ENCODE results near the gene RIMS3. TPM values are rescaled to one million over a fixed set of nuclear protein-coding genes. Genes with fewer than 3 reads are reported as not detected.

RIMS3 gene
- total RNA-seq, 1 experiment from 2014 or later, result 19.8 TPM

DNA sequence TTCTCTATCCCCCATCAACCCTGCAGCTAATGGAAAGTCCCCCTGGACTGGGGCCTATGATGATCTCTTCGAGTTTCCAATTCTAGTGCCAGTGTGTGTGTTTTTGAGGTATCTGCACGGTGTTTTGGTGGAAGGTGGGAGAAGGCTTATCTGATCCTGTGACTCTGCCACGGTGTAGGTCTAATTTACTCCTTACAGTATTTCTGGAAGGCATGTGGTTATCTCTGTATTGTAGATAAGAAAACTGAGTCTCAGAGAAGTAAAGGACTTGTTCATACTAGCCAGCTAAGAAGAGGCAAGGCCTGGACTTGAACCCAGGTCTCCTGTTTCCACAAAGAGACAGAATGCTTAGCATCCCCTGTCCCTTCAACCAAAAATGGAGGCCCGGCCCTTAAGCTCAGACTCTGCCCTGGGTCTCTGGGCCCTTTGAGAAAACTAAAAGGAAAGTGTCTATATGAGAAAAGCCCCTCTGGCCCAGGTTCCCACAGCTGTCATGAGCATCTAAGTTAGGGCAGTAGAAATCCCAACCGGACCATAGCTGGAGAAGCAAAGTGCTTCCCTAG is 20.3 kb downstream of the RIMS3 start (continued):
- TF ChIP-seq, protein P1, sequence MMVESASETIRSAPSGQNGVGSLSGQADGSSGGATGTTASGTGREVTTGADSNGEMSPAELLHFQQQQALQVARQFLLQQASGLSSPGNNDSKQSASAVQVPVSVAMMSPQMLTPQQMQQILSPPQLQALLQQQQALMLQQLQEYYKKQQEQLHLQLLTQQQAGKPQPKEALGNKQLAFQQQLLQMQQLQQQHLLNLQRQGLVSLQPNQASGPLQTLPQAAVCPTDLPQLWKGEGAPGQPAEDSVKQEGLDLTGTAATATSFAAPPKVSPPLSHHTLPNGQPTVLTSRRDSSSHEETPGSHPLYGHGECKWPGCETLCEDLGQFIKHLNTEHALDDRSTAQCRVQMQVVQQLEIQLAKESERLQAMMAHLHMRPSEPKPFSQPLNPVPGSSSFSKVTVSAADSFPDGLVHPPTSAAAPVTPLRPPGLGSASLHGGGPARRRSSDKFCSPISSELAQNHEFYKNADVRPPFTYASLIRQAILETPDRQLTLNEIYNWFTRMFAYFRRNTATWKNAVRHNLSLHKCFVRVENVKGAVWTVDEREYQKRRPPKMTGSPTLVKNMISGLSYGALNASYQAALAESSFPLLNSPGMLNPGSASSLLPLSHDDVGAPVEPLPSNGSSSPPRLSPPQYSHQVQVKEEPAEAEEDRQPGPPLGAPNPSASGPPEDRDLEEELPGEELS (CRISPR knock-in tag; IDR thresholded peaks at IDR 0.05), result no peak
- no peak for TF ChIP-seq NR2C2 (CRISPR knock-in tag; IDR thresholded peaks at IDR 0.05)
- TF ChIP-seq JUN (CRISPR knock-in tag; IDR thresholded peaks at IDR 0.05), result no peak
- TF ChIP-seq ZNF121 (CRISPR knock-in tag; IDR thresholded peaks at IDR 0.05), result no peak
- TF ChIP-seq, protein P2, sequence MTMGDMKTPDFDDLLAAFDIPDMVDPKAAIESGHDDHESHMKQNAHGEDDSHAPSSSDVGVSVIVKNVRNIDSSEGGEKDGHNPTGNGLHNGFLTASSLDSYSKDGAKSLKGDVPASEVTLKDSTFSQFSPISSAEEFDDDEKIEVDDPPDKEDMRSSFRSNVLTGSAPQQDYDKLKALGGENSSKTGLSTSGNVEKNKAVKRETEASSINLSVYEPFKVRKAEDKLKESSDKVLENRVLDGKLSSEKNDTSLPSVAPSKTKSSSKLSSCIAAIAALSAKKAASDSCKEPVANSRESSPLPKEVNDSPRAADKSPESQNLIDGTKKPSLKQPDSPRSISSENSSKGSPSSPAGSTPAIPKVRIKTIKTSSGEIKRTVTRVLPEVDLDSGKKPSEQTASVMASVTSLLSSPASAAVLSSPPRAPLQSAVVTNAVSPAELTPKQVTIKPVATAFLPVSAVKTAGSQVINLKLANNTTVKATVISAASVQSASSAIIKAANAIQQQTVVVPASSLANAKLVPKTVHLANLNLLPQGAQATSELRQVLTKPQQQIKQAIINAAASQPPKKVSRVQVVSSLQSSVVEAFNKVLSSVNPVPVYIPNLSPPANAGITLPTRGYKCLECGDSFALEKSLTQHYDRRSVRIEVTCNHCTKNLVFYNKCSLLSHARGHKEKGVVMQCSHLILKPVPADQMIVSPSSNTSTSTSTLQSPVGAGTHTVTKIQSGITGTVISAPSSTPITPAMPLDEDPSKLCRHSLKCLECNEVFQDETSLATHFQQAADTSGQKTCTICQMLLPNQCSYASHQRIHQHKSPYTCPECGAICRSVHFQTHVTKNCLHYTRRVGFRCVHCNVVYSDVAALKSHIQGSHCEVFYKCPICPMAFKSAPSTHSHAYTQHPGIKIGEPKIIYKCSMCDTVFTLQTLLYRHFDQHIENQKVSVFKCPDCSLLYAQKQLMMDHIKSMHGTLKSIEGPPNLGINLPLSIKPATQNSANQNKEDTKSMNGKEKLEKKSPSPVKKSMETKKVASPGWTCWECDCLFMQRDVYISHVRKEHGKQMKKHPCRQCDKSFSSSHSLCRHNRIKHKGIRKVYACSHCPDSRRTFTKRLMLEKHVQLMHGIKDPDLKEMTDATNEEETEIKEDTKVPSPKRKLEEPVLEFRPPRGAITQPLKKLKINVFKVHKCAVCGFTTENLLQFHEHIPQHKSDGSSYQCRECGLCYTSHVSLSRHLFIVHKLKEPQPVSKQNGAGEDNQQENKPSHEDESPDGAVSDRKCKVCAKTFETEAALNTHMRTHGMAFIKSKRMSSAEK (CRISPR knock-in tag; IDR thresholded peaks at IDR 0.05; ENCODE audit: borderline replicate concordance), result no peak
- TF ChIP-seq, protein P3, sequence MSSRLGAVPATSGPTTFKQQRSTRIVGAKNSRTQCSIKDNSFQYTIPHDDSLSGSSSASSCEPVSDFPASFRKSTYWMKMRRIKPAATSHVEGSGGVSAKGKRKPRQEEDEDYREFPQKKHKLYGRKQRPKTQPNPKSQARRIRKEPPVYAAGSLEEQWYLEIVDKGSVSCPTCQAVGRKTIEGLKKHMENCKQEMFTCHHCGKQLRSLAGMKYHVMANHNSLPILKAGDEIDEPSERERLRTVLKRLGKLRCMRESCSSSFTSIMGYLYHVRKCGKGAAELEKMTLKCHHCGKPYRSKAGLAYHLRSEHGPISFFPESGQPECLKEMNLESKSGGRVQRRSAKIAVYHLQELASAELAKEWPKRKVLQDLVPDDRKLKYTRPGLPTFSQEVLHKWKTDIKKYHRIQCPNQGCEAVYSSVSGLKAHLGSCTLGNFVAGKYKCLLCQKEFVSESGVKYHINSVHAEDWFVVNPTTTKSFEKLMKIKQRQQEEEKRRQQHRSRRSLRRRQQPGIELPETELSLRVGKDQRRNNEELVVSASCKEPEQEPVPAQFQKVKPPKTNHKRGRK (CRISPR knock-in tag; IDR thresholded peaks at IDR 0.05; ENCODE audit: borderline replicate concordance), result no peak

DNA sequence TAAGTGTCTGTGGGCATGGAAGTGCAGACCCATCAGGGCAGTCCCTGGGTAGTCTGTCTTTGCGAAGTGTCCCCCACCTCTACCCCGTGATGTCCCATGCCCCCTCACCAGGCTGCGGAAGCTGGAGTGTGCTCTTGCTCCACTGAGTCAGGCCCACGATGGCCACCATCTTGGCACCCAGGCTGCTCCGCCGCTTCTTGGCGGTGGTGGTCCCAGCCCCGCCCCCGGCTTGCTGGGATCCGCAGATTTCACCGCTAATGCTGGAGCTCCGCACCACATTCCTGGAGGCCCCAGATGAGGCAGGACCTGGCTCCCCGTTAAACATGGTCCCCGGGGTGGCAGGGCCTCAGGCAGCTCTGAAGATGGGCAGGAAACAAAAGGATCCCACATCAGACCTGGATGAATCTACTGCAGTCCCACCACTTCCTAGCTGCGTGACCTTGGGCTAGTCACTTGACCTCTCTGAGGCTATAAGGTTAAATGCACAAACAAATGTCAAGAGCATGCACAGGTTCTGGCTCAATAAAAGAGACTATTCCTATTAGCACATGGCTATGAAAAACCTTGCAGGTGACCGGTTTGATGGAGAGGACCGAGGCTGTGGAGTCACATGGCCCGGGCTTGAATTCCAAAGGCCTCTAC is 23.8 kb downstream of the RIMS3 start:
- H3K27me3 Mint-ChIP-seq (ENCODE audit: low read depth), result no peaks in the 10 kb centered on the region
- CTCF ChIA-PET, result interaction anchor here (1.0 kb wide), 2 partner anchors 11 to 27 kb away, joined by 3 to 4 read pairs; no protein-coding TSS in a partner anchor
- H3K27ac Mint-ChIP-seq, result no peak overlapping the region
- DNase-seq (ENCODE audit: low spot score), result no peak
- POLR2A ChIA-PET, result no interaction called here
- no peak overlapping the region for H3K4me3 Mint-ChIP-seq
- H3K4me1 Mint-ChIP-seq, result 0 out of 2 replicates have a peak, but pooled peaks cover 3% of the 10 kb centered on the region
- ATAC-seq, result no peak
- no peaks in the 10 kb centered on the region for H3K9me3 Mint-ChIP-seq
- no peaks in the 10 kb centered on the region for H3K36me3 Mint-ChIP-seq
- TF ChIP-seq, protein P4, sequence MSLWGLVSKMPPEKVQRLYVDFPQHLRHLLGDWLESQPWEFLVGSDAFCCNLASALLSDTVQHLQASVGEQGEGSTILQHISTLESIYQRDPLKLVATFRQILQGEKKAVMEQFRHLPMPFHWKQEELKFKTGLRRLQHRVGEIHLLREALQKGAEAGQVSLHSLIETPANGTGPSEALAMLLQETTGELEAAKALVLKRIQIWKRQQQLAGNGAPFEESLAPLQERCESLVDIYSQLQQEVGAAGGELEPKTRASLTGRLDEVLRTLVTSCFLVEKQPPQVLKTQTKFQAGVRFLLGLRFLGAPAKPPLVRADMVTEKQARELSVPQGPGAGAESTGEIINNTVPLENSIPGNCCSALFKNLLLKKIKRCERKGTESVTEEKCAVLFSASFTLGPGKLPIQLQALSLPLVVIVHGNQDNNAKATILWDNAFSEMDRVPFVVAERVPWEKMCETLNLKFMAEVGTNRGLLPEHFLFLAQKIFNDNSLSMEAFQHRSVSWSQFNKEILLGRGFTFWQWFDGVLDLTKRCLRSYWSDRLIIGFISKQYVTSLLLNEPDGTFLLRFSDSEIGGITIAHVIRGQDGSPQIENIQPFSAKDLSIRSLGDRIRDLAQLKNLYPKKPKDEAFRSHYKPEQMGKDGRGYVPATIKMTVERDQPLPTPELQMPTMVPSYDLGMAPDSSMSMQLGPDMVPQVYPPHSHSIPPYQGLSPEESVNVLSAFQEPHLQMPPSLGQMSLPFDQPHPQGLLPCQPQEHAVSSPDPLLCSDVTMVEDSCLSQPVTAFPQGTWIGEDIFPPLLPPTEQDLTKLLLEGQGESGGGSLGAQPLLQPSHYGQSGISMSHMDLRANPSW (CRISPR knock-in tag; conservative IDR thresholded peaks at IDR 0.05; ENCODE audit: low read depth), result no peak
- TF ChIP-seq, protein P5, sequence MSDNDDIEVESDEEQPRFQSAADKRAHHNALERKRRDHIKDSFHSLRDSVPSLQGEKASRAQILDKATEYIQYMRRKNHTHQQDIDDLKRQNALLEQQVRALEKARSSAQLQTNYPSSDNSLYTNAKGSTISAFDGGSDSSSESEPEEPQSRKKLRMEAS (CRISPR knock-in tag; IDR thresholded peaks at IDR 0.05), result no peak
- TF ChIP-seq ZNF263 (CRISPR knock-in tag; IDR thresholded peaks at IDR 0.05; ENCODE audit: low read depth) (no peak), NR2C2 (CRISPR knock-in tag; IDR thresholded peaks at IDR 0.05) (no peak)
- TF ChIP-seq, protein P6, sequence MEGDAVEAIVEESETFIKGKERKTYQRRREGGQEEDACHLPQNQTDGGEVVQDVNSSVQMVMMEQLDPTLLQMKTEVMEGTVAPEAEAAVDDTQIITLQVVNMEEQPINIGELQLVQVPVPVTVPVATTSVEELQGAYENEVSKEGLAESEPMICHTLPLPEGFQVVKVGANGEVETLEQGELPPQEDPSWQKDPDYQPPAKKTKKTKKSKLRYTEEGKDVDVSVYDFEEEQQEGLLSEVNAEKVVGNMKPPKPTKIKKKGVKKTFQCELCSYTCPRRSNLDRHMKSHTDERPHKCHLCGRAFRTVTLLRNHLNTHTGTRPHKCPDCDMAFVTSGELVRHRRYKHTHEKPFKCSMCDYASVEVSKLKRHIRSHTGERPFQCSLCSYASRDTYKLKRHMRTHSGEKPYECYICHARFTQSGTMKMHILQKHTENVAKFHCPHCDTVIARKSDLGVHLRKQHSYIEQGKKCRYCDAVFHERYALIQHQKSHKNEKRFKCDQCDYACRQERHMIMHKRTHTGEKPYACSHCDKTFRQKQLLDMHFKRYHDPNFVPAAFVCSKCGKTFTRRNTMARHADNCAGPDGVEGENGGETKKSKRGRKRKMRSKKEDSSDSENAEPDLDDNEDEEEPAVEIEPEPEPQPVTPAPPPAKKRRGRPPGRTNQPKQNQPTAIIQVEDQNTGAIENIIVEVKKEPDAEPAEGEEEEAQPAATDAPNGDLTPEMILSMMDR (IDR thresholded peaks at IDR 0.05), result no peak
- TF ChIP-seq, protein P7, sequence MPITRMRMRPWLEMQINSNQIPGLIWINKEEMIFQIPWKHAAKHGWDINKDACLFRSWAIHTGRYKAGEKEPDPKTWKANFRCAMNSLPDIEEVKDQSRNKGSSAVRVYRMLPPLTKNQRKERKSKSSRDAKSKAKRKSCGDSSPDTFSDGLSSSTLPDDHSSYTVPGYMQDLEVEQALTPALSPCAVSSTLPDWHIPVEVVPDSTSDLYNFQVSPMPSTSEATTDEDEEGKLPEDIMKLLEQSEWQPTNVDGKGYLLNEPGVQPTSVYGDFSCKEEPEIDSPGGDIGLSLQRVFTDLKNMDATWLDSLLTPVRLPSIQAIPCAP (CRISPR knock-in tag; IDR thresholded peaks at IDR 0.05), result no peak
- TF ChIP-seq, protein P8, sequence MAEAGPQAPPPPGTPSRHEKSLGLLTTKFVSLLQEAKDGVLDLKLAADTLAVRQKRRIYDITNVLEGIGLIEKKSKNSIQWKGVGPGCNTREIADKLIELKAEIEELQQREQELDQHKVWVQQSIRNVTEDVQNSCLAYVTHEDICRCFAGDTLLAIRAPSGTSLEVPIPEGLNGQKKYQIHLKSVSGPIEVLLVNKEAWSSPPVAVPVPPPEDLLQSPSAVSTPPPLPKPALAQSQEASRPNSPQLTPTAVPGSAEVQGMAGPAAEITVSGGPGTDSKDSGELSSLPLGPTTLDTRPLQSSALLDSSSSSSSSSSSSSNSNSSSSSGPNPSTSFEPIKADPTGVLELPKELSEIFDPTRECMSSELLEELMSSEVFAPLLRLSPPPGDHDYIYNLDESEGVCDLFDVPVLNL (CRISPR knock-in tag; IDR thresholded peaks at IDR 0.05; ENCODE audit: borderline replicate concordance, low read depth), result no peak
- TF ChIP-seq, protein P9, sequence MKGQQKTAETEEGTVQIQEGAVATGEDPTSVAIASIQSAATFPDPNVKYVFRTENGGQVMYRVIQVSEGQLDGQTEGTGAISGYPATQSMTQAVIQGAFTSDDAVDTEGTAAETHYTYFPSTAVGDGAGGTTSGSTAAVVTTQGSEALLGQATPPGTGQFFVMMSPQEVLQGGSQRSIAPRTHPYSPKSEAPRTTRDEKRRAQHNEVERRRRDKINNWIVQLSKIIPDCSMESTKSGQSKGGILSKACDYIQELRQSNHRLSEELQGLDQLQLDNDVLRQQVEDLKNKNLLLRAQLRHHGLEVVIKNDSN (CRISPR knock-in tag; IDR thresholded peaks at IDR 0.05), result no peak
- TF ChIP-seq, protein P10, sequence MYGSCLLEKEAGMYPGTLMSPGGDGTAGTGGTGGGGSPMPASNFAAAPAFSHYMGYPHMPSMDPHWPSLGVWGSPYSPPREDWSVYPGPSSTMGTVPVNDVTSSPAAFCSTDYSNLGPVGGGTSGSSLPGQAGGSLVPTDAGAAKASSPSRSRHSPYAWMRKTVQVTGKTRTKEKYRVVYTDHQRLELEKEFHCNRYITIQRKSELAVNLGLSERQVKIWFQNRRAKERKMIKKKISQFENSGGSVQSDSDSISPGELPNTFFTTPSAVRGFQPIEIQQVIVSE (CRISPR knock-in tag; IDR thresholded peaks at IDR 0.05; ENCODE audit: borderline replicate concordance), result no peak

Data from WTC11 (cell line).